ENCODE results near the gene AMPD1. TPM values are rescaled to one million over a fixed set of nuclear protein-coding genes. Genes with fewer than 3 reads are reported as not detected.

AMPD1 gene
- total RNA-seq, 1 donor from 2014 or later: not detected

DNA sequence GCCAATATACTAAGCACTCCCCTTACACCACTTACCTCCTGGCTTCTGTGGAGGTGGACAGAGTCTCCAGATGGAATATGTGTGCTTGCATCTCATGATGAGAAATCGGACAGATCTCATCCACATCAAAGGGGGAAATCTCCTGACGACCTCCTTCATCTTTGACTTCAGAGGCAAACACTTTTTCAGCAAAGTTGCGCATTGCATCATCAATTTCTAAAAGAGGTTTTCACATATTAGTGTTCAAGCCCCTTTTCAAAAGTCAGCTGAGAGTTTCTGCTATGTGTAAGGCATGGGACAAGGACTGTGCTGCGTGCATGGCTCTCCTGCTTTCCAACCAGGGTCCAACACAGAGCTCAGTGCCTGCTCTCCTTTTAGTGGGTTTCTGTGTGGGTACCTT, 6.8 kb downstream of the AMPD1 start:
- TF ChIP-seq, protein P1, sequence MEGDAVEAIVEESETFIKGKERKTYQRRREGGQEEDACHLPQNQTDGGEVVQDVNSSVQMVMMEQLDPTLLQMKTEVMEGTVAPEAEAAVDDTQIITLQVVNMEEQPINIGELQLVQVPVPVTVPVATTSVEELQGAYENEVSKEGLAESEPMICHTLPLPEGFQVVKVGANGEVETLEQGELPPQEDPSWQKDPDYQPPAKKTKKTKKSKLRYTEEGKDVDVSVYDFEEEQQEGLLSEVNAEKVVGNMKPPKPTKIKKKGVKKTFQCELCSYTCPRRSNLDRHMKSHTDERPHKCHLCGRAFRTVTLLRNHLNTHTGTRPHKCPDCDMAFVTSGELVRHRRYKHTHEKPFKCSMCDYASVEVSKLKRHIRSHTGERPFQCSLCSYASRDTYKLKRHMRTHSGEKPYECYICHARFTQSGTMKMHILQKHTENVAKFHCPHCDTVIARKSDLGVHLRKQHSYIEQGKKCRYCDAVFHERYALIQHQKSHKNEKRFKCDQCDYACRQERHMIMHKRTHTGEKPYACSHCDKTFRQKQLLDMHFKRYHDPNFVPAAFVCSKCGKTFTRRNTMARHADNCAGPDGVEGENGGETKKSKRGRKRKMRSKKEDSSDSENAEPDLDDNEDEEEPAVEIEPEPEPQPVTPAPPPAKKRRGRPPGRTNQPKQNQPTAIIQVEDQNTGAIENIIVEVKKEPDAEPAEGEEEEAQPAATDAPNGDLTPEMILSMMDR (conservative IDR thresholded peaks at IDR 0.05): no peak
- H3K4me3 Mint-ChIP-seq: no peak overlapping the region
- H3K4me1 Mint-ChIP-seq (ENCODE audit: unreplicated experiment): no peaks in the 10 kb centered on the region
- DNase-seq (ENCODE audit: extremely low spot score, unreplicated experiment): no peak
- no peaks in the 10 kb centered on the region for H3K36me3 Mint-ChIP-seq
- H3K27ac Mint-ChIP-seq: no peak overlapping the region
- H3K9me3 Mint-ChIP-seq: no peaks in the 10 kb centered on the region
- H3K27me3 Mint-ChIP-seq: peaks cover 45% of the 10 kb centered on the region

DNA sequence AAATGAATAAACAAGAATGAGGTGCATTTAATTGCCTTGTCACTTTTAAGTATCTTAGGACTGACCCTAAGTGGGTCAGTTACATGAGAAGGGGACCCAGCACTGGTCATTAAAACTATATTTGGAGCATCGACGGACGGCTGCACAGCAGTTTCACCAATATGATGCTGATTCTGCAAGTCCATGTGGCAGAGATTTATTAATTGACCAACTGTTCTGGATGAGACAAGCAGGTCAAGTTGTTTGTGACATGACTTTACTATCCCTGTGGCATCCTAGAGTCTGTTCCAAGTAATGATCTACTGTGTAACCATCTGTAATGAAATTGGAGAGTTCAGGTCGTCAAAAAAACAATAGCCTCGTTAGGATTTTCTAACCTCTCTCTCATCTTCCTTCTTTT, 9.5 kb downstream of the AMPD1 start:
- Mint-ChIP-seq H3K9me3 (no peaks in the 10 kb centered on the region), H3K4me3 (no peak overlapping the region), H3K27ac (no peak overlapping the region), H3K4me1 (ENCODE audit: unreplicated experiment) (no peaks in the 10 kb centered on the region), H3K27me3 (peaks cover 49% of the 10 kb centered on the region), H3K36me3 (no peaks in the 10 kb centered on the region)
- no peak for DNase-seq (ENCODE audit: extremely low spot score, unreplicated experiment)
- TF ChIP-seq, protein P1 (conservative IDR thresholded peaks at IDR 0.05): no peak

DNA sequence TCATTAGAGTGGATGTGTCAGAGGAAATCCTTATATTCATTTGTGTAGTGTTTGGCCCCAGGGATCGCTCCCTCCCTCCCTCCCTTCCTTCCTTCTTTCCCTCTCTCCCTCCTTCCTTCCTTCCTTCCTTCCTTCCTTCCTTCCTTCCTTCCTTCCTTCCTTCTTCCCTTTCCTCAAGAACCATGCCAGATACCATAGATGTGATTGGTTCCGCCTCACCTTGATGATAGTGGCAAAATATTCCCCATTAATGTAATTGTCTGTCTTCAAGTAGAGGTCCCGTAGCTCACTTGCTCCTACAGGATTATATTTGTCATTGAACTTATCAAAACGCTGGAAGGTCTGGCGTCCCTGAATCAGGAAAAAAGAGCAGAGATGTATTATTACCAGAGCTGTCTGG, 17.7 kb downstream of the AMPD1 start:
- no peak overlapping the region for H3K4me3 Mint-ChIP-seq
- H3K27me3 Mint-ChIP-seq: peaks cover 59% of the 10 kb centered on the region
- H3K9me3 Mint-ChIP-seq: no peaks in the 10 kb centered on the region
- H3K36me3 Mint-ChIP-seq: no peaks in the 10 kb centered on the region
- TF ChIP-seq, protein P1 (conservative IDR thresholded peaks at IDR 0.05): no peak
- no peak for DNase-seq (ENCODE audit: extremely low spot score, unreplicated experiment)
- no peak overlapping the region for H3K27ac Mint-ChIP-seq
- no peaks in the 10 kb centered on the region for H3K4me1 Mint-ChIP-seq (ENCODE audit: unreplicated experiment)

DNA sequence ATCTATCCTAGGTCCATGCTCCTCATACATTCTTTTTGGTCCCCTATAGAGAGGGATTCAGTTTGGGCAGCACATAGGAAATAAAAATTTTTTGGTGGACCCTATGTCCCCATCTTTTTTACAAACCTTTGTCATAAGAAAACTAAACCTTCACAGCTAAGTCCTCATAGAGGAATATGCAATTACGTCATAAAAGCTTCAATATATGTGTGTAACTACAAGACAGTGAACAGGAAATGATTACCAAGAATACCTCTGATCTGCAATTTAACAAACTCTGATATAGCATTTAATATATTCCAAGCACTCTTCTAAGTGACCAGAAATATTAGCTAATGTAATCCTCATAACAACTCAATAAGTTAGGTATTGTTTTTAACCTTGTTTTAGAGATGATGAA, 19.2 kb downstream of the AMPD1 start:
- H3K27ac Mint-ChIP-seq: no peak overlapping the region
- no peaks in the 10 kb centered on the region for H3K4me1 Mint-ChIP-seq (ENCODE audit: unreplicated experiment)
- H3K36me3 Mint-ChIP-seq: no peaks in the 10 kb centered on the region
- TF ChIP-seq, protein P1 (conservative IDR thresholded peaks at IDR 0.05): no peak
- no peak for DNase-seq (ENCODE audit: extremely low spot score, unreplicated experiment)
- H3K4me3 Mint-ChIP-seq: no peak overlapping the region
- H3K9me3 Mint-ChIP-seq: no peaks in the 10 kb centered on the region
- H3K27me3 Mint-ChIP-seq: peaks cover 63% of the 10 kb centered on the region

DNA sequence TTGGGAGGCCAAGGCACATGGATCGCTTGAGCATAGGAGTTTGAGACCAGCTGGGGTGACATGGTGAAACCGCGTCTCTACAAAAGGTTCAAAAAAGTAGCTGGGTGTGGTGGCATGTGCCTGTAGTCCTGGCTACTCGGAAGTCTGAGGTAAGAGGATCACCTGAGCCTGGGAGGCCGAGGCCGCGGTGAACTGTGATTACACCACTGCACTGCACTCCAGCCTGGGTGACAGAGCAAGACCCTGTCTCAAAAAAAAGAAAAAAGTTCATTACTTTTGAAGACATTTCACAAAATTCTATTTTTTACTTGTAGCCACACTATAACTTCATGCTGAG, 23.4 kb downstream of the AMPD1 start:
- TF ChIP-seq, protein P1 (conservative IDR thresholded peaks at IDR 0.05): no peak
- Mint-ChIP-seq H3K27me3 (peaks cover 56% of the 10 kb centered on the region), H3K4me3 (no peak overlapping the region), H3K4me1 (ENCODE audit: unreplicated experiment) (peaks cover 10% of the 10 kb centered on the region), H3K27ac (no peak overlapping the region), H3K36me3 (no peaks in the 10 kb centered on the region), H3K9me3 (no peaks in the 10 kb centered on the region)
- DNase-seq (ENCODE audit: extremely low spot score, unreplicated experiment): no peak

All from type B pancreatic cell (in vitro differentiated cells).